ENCODE measurements around the gene RABGGTA. TPM values are rescaled to one million over a fixed set of nuclear protein-coding genes. Genes with fewer than 3 reads are reported as not detected.

The RABGGTA gene
- total RNA-seq, 4 donors from 2014 or later = 20.9 to 32.8 (median 28.0) TPM

DNA sequence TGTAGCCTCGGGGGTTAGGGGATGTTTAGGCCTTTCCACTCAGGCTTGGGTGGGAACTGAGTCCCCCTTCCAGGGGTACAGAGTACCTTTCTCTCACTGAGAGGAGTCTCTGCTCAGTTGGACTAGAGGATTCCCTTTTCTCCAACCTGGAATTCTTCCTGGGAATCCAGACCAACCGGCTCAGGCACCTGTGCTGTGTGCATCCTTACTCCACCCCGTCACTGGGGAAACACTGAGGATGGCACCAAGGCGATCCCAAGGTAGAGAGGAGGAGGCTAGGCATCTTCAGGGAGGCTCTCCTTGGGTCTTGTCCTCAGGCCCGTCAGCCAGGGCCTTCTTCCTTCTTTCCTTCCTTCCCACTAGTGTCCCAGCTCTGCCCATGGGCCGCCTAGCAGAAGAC is 7.5 kb downstream of the RABGGTA start:
- Histone ChIP-seq H3K9me3 (no peaks in the 10 kb centered on the region), H3K27ac (no peak overlapping the region), H3K4me1 (no peaks in the 10 kb centered on the region), H3K36me3 (peaks cover 0 to 29% of the 10 kb centered on the region in 2 donors), H3K4me3 (no peak overlapping the region), H3K27me3 (no peaks in the 10 kb centered on the region)
- in situ Hi-C loops (cut with MboI; ENCODE audit: low sequenced_read_pairs in 4 of 4) (no loop called here), intact Hi-C loops (cut with DNase I; ENCODE audit: low total_unique reads) (no loop called here)
- ATAC-seq = no peak
- TF ChIP-seq, protein P1, sequence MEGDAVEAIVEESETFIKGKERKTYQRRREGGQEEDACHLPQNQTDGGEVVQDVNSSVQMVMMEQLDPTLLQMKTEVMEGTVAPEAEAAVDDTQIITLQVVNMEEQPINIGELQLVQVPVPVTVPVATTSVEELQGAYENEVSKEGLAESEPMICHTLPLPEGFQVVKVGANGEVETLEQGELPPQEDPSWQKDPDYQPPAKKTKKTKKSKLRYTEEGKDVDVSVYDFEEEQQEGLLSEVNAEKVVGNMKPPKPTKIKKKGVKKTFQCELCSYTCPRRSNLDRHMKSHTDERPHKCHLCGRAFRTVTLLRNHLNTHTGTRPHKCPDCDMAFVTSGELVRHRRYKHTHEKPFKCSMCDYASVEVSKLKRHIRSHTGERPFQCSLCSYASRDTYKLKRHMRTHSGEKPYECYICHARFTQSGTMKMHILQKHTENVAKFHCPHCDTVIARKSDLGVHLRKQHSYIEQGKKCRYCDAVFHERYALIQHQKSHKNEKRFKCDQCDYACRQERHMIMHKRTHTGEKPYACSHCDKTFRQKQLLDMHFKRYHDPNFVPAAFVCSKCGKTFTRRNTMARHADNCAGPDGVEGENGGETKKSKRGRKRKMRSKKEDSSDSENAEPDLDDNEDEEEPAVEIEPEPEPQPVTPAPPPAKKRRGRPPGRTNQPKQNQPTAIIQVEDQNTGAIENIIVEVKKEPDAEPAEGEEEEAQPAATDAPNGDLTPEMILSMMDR (IDR thresholded peaks at IDR 0.05 in 4 of 5, conservative IDR thresholded peaks at IDR 0.05 in 1 of 5) = no peak
- TF ChIP-seq POLR2A (IDR thresholded peaks at IDR 0.05) = no peak
- DNase-seq = no peak

DNA sequence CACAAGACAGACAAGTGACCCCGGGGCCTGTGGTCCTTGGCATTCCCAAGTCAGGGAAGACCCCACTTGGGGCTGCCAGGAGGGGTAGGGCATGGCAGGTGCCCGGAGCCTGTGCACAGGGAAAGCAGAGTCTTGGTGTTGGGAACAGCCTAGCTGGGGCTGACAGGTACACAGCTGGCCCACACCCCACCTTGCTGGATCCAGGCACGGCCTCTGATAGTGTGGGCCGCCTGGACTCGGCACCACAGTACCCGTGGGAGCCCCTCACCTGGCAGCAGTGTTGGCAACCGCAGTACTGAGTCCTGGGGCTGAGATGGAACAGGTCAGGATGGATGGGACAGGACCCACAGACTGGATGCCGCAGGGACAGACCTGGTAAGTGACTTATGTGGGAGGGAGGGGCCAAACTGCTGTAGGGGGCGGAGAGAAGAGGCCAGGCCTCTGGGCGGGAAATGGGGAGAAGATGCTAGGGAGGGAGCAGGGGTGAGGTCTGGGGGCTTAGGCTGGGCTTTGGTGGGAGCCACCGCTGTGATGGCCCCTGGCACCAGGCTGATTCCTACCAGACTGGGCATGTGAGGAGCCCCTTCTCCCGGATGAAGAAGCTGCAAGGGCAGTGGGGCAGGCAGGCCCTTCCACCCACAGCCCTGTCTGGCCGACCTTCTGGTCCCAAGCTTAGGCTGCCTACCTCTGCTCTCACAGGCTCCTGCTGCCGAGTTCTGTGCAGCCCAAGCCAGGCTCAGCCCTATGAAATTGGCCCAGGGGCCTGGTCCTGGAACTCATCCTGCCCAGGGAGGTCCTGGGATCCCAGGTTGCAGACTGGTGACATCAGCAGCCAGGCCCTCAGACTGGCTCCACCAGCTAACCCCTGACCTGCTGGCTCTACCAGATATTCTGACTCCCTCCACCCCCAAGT is 8.3 kb downstream of the RABGGTA start, which contains the start of gene TGM1:
Gene TGM1, minus strand, starts transcription at position 357 of the 913 bp plus-strand sequence. CDS start 825 bp downstream, outside the sequence.
- Histone ChIP-seq H3K4me3 (no peak within 1 kb of the TSS), H3K27me3 (no peaks in the 10 kb centered on the region), H3K4me1 (no peaks in the 10 kb centered on the region), H3K9me3 (no peaks in the 10 kb centered on the region), H3K36me3 (peaks cover 0 to 28% of the 10 kb centered on the region in 2 donors), H3K27ac (no peak within 1 kb of the TSS)
- intact Hi-C loops (cut with DNase I; ENCODE audit: low total_unique reads) (no loop called here), in situ Hi-C loops (cut with MboI; ENCODE audit: low sequenced_read_pairs in 4 of 4) (no loop called here)
- ATAC-seq (no peak), DNase-seq (no peak)
- no peak for TF ChIP-seq POLR2A (IDR thresholded peaks at IDR 0.05)
- TF ChIP-seq, protein P1 (IDR thresholded peaks at IDR 0.05 in 4 of 5, conservative IDR thresholded peaks at IDR 0.05 in 1 of 5) = no peak

DNA sequence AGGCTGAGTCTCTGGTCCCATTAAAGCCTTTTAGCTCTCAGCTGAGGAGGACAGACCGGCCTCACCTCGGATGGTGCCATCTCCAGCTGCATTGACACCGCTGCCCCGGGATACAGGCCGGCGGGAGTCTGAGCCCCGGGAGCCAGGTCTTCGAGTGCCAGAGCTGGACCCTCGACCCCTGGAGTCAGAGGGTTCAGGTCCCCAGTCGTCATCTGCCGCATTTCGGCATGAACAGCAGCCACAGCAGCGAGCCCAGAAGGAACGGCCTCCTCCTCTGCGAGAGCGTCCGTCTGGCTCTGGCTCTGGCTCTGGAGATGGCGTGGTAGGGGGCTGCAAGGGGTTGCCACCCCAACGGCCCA is 9.4 kb downstream of the RABGGTA start:
- ATAC-seq (no peak), DNase-seq (no peak)
- in situ Hi-C loops (cut with MboI; ENCODE audit: low sequenced_read_pairs in 4 of 4) (no loop called here), intact Hi-C loops (cut with DNase I; ENCODE audit: low total_unique reads) (no loop called here)
- no peaks in the 10 kb centered on the region for H3K9me3 ChIP-seq
- H3K4me1 ChIP-seq = no peaks in the 10 kb centered on the region
- H3K27ac ChIP-seq = no peak overlapping the region
- H3K27me3 ChIP-seq = no peaks in the 10 kb centered on the region
- TF ChIP-seq, protein P1 (IDR thresholded peaks at IDR 0.05 in 4 of 5, conservative IDR thresholded peaks at IDR 0.05 in 1 of 5) = no peak
- TF ChIP-seq POLR2A (IDR thresholded peaks at IDR 0.05) = no peak
- peaks cover 0 to 17% of the 10 kb centered on the region in 2 donors for H3K36me3 ChIP-seq
- no peak overlapping the region for H3K4me3 ChIP-seq

DNA sequence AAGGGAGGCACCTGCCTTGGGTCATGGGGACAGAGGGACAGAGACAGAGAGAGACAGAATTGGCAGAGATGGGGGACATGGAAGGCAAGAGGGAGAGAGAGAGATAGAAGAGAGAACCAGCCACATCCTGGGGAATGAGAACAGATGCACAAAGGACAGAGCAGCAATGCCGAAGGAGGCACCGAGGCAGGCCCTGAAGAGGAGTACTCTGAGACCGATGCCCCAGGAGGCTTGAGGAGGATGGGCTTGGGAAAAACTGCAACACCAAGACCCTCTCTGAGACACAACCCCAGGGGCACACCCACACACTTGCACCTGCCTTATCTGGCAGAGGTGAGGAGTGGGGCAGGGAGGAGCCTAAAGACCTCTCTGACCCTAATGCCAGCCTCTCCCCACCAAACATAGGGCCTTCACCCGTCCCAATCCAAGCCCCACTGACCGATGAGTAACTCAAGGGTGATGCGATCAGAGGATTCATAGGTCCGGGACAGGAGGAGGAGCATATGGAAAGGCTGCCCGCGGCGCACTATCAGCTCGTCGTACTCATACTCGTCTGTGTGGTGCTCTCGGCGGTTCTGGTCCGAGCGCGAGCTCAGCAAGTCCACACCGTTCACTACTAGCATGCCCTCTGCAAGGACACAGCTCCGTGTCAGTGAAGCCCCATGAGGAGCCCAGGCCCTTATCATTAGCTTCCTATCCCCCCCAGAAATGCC is 10.0 kb downstream of the RABGGTA start:
- no peak for ATAC-seq
- TF ChIP-seq POLR2A (IDR thresholded peaks at IDR 0.05) = no peak
- TF ChIP-seq, protein P1 (IDR thresholded peaks at IDR 0.05 in 4 of 5, conservative IDR thresholded peaks at IDR 0.05 in 1 of 5) = no peak
- in situ Hi-C loops (cut with MboI; ENCODE audit: low sequenced_read_pairs in 4 of 4) = no loop called here

More for the DNA sequence above, 10.0 kb downstream of the RABGGTA start:
- DNase-seq = no peak
- no peak overlapping the region for H3K27ac ChIP-seq
- H3K9me3 ChIP-seq = no peaks in the 10 kb centered on the region
- H3K4me1 ChIP-seq = no peaks in the 10 kb centered on the region
- intact Hi-C loops (cut with DNase I; ENCODE audit: low total_unique reads) = no loop called here
- H3K36me3 ChIP-seq = peaks cover 0 to 11% of the 10 kb centered on the region in 2 donors
- no peaks in the 10 kb centered on the region for H3K27me3 ChIP-seq
- no peak overlapping the region for H3K4me3 ChIP-seq

All from gastrocnemius medialis (tissue), 4 donors.